Measurements from ENCODE around the gene IFITM1.

Gene IFITM1

GRCh38 chr11:313787-314553 lies at the start of gene IFITM1:
TSS of gene IFITM1 (plus strand) at chr11:314040. CDS start at chr11:314171, 131 bp downstream.
- DNase-seq = peak; percentile 72

DNA sequence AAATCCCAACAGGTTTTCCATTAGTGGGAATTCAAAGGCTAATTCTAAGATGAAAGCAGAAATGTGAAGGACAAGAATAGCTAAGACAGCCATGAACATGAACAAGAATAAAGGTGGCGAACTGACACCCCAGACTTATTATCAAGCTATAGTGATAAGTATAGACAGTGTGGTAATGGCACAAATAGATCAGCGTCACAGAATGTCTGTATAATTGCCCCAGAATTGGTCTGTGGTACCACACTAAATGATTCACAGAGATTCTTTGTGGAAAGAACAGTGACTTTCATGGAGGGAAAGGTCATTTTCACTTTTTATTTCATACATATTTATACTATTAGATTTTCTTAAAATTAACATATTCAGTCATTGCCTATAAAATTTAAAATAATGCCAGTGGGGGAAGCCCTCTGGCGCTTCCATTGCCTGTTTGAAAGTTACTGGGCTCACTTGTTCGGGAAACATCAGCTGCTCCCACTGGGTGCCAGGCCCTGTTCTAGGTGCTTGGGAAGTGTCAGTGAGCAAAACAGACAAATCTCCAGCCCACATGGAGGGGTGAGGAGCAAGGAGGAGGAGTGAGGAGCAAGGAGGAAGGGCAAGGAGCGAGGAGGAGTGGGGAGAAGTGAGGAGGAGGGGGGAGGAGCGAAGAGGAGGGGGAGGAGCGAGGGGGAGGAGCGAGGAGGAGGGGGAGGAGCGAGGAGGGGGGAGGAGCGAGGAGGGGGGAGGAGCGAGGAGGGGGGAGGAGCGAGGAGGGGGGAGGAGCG lies 47.0 kb upstream of the IFITM1 start:
- no peak for DNase-seq

DNA sequence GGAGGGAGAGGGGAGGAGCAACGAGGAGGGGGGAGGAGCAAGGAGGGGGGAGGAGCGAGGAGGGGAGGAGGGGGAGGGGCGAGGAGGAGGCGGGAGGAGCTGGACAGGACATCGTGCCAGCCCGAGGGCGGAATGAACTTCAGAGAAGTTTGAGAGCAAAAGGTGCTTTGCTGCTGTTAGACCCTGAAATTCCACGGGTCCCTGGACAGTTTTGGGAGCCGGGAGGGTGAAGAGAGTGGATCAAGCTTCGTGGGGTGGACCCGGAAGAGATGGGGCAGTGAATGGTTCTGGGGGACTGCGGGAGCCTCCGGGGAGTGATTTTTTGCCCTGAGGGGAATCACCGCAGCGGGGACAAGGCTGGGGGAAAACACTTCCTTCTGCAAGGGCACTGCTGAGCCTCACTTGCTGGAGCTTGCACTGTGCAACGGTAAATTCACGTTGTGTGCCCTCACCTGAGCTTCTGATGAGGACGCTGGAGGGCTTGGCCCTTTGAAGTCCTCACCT lies 46.3 kb upstream of the IFITM1 start:
- peak; percentile 5 for DNase-seq

DNA sequence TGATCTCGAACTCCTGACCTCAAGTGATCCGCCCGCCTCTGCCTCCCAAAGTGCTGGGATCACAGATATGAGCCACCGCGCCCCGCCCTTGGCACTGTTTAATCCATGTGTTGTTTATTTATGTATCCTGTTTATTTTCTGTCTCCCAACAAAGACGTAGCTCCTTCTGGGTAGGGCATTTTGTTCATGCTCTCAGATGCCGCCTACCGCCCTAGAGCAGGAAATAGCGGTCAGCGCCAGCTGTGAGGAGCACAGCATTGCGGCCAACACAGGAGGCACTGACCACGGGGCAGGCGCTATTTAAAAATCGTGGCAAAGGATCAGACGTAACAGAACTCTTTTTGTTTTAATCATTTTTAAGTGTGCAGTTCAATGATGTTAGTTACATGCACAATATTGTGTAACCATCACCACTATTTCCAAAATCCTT lies 45.1 kb upstream of the IFITM1 start:
- DNase-seq = peak; percentile 54

DNA sequence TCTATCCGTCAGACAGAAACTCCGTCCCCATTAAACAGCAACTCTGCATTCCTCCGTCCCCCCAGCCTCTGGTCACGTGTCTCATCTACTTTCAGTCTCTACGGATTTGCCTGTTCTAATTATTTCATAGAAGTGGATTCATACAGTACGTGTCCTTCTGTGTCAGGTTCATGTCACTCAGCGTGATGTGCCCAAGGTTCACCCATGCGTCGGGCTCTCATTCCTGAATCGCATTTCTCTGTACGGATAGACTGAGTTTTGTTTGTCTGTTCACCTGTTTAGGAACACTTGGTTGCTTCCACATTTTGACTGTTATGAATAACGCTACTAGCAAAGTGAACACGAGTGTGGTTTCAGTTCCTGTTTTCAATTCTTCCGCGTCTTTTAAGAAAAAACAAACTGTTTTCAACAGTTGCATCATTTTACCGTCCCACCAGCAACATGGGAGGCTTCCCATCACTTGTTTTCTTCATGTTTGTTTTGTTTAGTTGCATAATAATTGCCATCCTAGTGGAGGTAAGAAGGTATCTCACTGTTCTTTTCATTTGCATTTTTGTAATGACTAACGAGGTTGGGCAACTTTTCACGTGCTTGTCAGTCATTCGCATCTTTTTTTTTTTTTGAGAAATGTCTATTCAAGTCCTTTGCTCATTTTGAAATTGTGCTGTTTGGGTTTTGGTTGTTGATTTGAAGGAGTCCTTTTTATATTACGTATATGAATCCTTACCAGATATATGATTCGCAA lies 44.5 kb upstream of the IFITM1 start:
- peak; percentile 54 for DNase-seq

GRCh38 chr11:270451-271318 lies 43.2 kb upstream of the IFITM1 start:
- DNase-seq = no peak

DNA sequence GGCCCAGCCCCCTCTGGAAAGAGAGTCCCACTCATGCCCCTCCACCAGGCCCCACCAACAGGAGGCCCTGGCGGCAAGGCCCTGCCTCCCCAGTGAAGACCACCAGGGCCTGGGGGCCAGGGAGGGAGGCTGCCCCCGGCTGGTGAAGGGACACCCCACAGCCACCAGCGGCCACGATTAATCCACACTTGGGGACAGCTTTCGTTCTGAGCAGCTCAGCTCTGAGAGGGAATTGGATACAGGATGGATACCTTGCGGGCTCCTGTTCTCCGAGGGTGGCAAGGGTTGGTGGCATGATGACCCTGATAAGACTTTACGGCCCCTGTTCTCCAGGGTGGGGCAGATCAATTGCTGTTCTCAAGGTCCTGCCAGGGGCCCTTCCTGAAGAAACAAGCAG lies 42.5 kb upstream of the IFITM1 start:
- DNase-seq = no peak

GRCh38 chr11:272195-272930 lies 41.5 kb upstream of the IFITM1 start:
- no peak for DNase-seq

DNA sequence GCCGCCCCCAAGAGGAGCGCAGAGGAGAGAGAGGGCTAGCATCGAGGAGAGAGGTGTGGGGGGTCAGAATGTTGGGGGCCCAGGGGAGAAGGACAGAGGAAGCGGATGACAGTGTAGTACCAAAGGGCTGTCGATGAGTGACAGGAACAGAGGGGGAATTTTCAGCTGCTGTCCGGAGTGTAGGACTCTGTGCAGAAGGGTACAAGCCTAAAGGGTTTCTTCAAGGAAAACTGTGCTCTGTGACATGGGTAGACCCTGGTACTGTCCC lies 41.0 kb upstream of the IFITM1 start:
- no peak for DNase-seq

DNA sequence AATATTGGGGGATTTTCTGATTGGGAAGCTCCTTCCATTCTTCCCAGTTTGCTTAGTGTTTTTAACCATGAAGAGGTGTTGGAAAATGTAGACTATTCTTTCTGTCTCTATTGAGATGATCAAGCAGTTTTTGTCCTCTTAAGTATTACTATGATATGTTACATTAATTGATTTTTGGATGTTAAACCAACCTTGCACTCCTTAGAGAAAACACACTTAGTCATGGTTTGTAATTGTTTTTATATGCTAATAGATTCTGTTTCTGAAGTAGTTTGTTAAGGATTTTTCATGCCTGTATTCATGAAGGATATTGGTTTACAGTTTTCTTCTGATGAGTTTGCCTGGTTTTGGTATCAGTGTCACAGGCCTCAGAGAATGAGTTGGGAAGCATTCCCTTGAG lies 37.6 kb upstream of the IFITM1 start:
- no peak for DNase-seq

- DNase-seq = no peak
Observed at GRCh38 chr11:278001-278951, 35.6 kb upstream of the IFITM1 start, which contains the start of gene NLRP6. TSS of gene NLRP6 (plus strand) at chr11:278407. CDS start at chr11:278570, 163 bp downstream.

- DNase-seq = no peak
Observed at GRCh38 chr11:279040-279965, 34.5 kb upstream of the IFITM1 start.

GRCh38 chr11:279966-280705 lies 33.7 kb upstream of the IFITM1 start:
- no peak for DNase-seq

GRCh38 chr11:280706-281485 lies 32.9 kb upstream of the IFITM1 start:
- no peak for DNase-seq

DNA sequence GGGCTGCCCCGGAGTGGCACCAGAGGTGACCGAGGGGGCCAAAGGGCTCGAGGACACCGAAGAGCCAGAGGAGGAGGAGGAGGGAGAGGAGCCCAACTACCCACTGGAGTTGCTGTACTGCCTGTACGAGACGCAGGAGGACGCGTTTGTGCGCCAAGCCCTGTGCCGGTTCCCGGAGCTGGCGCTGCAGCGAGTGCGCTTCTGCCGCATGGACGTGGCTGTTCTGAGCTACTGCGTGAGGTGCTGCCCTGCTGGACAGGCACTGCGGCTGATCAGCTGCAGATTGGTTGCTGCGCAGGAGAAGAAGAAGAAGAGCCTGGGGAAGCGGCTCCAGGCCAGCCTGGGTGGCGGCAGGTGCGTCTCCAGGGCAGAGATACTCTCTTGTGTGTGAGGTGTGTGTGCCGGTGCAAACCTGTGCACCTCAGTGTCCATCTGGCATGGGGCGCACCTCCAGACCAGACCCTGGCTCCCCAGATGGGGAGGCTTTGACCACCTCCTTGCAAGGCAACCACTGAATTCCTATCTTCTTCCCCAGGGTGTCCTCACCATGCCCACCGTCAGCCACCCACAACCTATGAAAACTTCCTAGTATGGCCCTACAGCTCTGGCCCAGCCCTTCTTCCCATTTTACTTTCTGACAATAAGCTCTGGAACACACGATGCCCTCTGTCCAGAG lies 32.2 kb upstream of the IFITM1 start:
- DNase-seq = no peak

- DNase-seq = no peak
Observed at GRCh38 chr11:282171-282570, 31.7 kb upstream of the IFITM1 start.

Measured in GF-D8 (cell line).